Skin epidermis (tissue), 12 donors: ENCODE measurements around the gene PARD3.

ENCODE experiments used
- H3K27ac ChIP-seq, 21 experiments: fragments of 200-600 bp; sonication (generic) in 11 of 21; one replicate each; pipeline ENCODE4 v1.5.0; 2020; ENCODE audit warnings: mild to moderate bottlenecking in 3 of 21, inconsistent platforms in 2 of 21, moderate library complexity in 2 of 21
- H3K4me3 ChIP-seq, 7 experiments: fragments of 200-600 bp; sonication (generic) in 2 of 7; one replicate each; pipeline ENCODE4 v1.5.0; 2020; ENCODE audit warnings: inconsistent platforms in 2 of 7, mild to moderate bottlenecking in 2 of 7, moderate library complexity in 1 of 7

Gene PARD3

DNA sequence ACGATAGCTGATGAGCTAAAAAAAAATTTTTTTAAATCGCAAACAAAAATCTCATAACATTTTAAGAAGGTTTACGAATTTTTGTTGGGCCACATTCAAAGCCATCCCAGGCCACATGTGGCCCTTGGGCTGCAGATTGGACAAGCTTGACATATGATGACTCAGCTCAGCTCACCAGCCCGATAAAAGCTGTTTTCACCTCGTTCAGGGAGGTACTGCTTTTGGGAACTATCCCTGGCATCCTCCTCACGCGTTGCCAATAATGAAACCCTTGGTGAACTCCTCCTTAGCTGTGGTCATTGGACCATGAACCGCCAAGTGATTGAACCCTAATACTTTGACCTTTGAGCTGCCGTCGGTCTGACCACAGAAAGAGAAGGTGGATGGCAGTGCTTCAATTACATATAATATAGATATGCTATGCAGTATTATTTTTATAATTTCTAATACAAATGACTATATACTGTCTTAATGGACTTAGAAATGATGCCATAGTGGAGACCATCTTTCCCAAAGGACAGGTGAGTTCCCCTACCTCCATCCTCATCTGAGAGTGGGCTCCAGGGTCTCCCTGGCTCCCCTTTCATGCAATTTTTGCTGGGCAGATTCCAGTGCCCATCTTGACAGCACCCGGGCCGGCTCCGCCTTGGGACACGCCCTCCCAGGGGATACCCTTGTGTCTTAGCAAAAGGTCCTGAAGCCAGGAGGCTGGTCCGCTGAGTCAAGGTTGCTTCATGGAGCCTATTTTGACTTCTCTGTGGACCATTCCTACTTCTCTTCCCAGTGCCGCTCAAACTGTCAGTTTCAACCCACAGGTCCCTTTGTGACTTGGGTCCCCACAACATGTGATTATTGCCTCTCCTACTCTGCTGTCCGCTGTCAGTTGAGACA lies 707.2 kb downstream of the PARD3 start:
- no peak overlapping the region for H3K27ac ChIP-seq
- H3K4me3 ChIP-seq, result no peak overlapping the region

DNA sequence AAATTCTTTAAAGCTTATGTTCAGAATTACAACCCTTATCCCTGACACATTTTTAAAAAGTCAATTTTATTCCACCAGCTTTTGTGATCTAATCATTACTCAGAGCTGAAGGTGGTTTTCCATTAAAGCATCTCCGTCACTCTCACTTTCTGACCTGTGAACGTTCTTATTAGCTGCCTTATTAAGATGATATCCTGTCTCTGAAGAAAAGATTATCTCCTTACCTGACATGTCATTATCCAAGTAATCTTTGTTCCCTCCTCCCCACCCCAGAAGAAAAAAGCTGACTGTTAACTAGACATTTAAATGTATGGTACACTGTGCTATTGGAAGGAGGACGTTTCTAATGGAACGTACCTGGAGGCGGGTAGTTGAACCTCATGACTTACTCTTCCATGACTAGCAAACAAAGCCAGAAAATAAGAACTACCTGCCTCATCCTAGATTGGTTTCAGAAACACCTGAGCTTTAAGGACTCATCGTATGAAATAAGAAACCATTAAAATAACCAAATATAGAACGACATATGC lies 708.7 kb downstream of the PARD3 start:
- Histone ChIP-seq H3K4me3 (no peak overlapping the region), H3K27ac (no peak overlapping the region)

DNA sequence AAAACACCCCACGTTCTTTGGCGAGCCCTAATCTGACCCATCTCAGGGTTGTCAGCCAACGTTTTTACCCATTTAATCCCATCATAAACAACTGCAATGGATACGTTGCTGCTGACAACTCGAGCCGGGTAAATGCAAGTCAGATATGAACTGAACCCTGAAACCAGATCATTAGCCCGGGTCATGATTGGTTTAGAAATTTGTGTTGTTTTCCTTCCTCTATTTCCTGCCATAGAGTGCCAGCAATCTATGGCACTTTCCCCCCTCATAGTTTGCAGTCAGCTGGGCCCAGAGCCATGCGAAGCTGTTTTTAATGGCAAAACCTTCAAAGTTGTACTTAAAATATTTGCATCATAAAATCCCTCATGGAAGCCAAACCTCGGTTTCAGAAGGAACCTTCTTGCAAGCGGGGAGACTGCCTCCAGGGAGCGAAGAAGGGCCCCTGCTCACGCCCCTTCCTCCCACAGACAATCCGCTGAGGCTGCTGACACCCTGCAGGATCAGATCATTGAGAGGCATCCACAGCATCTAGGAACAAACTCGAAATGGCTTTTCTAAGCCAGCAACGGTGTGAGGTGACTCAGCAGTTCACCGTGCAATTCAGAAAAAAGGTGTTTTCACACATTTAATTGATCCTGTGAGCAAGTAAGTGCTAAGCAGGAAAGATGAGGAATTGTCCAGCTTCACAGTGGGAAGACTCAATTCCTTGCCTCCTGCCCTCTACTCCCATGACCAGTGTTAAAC lies 710.1 kb downstream of the PARD3 start:
- H3K27ac ChIP-seq, result peak overlapping the region in 1 of 21 experiments; percentile 33
- no peak overlapping the region for H3K4me3 ChIP-seq

DNA sequence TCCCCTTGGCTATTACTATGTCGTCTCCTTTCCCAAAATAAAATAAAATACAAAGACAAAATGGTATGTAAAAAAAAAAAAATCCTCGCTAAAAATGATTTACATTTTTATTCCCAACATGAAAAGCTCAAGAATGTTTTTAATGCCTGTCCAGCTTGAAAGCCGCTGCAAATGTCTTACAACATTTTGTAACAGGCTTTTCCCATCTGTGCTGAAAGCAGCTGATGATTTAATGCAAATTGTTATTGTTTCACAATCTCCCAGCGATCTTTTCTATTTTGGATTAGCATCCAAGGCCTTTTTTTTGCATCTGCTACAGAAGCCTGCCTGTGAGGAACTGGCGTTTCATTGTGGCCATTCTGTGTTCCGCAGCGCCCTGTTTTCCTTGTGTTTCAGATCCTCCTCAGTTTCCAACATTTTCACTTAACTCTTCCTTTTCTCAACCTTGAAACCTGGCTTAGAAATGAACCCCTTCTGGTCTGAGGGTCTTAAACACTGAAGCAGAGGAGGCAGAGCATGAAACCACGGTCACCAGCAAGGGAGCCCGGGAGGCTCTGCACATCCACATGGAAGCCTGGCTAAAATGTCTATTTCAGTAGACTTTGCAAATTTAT lies 712.1 kb downstream of the PARD3 start:
- Histone ChIP-seq H3K4me3 (no peak overlapping the region), H3K27ac (peak overlapping the region in 19 of 21 experiments; percentile 32 to 81 (median 72))

DNA sequence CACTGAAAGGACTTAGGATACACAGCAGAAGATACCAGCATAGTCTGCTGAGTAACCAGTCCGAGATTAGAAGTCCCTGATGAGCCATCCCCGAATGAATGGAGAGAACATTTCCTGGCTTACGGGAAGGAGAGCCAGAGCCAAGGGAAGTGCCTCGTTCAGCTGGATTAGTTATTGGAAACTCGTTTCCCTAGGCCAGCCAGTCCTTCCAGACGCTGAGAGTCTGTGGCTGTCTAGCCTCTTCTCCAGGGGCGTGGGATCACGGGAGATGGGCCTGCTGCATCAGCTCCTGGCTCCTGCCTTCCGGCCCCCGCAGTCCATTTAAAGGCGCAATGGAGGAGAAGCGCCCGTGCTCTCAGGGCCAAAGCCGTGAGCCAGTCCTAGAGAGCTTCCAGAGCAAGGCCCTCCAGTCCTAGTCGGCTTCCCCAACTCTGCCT lies 712.8 kb downstream of the PARD3 start:
- Histone ChIP-seq H3K27ac (peak overlapping the region in 20 of 21 experiments; percentile 32 to 81 (median 74)), H3K4me3 (no peak overlapping the region)

DNA sequence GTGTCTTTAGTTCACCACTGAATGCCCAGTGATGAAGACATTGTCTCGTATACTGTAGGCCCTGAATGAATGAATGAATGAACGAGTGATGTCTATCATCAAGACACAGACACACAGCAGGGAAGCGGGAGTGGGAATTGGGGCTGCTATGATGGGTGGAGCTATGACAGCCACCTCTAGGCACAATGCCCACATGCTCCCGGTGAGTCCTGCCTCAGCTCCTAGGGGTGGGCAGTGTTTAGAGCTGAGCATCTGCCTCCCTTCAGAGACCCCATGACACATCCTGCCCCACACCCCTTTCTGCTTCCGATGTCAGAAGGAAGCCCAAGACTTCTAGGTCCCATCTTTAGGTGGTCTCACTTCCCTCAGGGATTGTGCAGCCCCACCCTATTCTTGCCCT lies 714.1 kb downstream of the PARD3 start:
- Histone ChIP-seq H3K27ac (peak overlapping the region in 13 of 21 experiments; percentile 4 to 81 (median 63)), H3K4me3 (no peak overlapping the region)

DNA sequence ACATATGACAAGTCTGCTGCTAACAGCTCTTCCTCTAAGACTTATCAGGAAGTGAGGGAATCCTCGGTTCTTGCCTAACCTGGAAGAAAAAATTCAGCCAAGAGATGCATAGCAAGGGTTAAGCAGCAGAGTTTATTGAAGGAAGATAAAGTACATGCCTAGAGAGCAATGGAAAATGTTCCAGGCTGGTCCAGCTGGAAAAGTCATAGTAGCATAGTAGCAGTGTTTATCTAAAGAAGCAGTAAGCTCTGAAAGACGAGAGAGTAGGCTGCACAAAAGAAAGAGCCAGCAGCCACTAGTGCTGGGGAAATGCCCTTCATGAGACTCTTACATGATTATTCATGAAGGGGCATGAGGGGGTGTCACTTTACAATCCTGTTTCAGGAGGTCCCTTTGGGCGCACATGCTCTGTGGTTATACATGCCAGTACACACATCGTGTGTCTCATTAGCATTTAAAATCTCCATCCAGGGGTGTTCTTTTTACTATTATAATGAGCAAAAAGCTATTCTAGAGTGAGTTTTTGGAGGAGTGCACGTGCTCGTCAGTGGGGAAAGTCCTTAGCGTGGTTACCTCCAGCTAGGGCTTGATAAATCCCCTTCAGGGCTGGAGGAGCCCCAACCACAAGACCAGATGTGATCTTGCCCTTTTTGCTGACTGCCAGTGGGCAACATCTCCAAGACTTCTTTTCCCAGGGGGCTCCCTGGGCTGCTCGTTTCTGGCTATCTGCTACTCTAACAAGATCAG lies 716.1 kb downstream of the PARD3 start:
- H3K4me3 ChIP-seq, result no peak overlapping the region
- no peak overlapping the region for H3K27ac ChIP-seq

DNA sequence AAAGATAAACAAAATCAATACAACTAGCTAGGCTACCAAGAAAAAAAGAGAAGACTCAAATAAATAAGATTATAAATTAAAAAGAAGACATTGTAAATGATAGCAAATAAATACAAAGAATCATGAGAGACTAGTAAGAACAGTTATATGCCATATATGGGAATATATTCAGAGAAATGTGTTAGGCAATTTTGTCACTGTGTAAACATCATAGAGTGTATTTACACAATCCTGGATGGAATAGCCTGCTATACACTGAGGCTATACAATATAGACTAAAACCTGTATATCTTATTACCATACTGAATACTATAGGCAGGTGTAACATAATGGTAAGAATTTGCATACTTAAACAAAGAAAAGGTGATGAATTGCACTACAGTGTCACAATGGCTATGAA lies 717.4 kb downstream of the PARD3 start:
- no peak overlapping the region for H3K4me3 ChIP-seq
- H3K27ac ChIP-seq, result no peak overlapping the region

DNA sequence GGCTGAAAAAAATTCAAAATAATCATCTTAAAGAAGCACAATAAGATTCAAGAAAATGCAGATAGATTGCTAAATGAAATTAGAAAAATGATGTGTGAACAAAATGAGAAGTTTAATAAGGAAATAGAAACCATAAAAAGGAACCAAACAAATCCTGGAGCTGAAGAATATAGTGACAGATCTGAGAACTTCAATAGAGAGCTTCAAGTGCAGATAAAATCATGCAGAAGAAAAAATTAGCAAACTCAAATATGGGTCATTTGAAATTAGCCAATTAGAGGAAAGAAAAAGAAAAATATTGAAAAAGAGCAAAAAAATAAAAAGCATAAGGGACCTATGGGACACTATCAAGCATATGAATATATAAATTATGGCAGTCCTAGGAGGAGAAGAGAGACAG lies 720.1 kb downstream of the PARD3 start:
- Histone ChIP-seq H3K27ac (no peak overlapping the region), H3K4me3 (no peak overlapping the region)

DNA sequence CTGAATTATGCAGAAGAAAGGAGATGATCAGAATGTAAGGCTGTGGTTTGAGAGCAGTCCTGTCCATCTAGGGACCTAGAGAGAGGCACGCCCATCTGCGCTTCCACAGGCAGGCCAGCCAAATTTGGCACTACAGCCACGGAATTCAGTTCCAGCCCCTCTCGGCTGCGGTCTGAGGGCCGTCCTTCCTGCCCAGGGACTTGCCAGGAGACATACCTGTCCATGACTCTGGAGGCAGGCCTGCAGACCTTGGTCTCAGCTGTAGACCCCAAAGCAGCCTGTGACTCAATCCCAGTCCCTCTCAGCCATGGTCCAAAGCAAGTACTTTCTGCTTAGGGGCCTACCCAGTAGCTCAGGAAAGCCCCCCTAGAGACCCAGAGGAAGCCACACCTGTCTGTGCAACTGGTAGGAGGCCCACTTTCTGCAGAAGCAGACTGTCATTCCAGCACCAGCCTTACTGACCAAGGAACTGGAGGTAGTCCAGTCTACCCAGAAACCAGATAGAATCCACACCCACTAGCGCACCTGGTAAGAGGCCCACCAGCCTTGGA lies 720.9 kb downstream of the PARD3 start:
- Histone ChIP-seq H3K27ac (no peak overlapping the region), H3K4me3 (no peak overlapping the region)

DNA sequence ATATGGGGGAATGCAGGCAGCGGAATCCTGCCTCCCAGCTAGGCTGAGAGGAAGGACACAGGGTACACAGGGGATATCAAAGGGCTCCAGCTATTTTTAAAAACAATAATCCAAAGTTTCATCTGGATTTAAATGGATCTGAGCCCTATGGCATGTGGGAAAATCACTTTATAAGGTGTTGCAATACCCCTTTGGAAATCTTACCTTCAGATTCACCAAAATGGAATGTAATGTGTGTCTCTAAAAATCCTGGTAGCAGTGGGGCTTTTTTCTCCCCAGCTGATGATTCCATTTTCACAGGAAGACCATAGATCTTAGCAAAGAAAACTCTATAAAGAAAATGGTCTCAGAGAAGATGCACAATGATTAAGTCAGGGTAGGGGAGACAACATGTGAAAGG lies 722.2 kb downstream of the PARD3 start:
- no peak overlapping the region for H3K4me3 ChIP-seq
- H3K27ac ChIP-seq, result no peak overlapping the region

DNA sequence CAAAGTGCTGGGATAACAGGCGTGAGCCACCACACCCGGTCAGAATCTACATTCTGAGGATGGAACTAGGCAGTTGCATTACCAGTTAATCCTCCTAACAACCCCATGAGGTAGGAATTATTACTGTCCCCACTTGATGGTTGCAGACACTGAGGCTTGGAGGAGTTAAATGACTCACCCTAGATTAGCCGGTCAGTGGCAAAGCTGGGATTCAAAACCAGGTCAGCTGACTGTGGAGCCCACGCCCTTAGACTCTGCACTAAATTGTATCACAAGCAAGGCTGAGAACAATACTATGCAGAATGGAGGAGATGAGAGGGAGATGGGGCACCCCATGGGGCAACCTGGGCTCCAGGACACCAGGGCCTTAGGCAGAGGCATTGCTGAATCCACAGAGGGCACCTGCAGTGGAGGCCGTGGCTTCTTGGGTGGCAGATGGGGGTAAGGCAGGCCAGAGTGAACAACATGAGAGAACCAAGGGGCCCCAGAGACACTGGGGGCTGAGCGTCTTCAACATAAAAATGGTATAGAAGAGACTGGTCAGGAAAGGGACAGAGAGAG lies 723.4 kb downstream of the PARD3 start:
- Histone ChIP-seq H3K4me3 (no peak overlapping the region), H3K27ac (no peak overlapping the region)

DNA sequence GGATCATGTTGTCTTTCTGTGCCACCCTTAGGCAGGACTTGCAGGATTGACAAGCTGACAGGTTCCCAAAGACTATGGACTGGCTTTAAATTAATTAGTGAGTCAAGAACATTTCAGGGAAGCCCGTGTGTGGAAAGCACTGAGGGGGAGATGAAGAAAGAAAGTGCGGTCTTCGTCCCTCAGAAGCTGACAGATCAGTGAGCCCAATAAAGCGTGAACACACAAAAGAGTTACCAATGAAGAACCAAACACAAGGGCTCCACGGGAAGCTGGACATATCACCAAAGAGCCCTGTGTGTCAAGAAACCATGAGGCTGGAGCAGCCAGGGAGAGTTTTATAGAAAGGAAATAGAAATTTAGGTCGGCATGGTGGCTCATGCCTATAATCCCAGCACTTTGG lies 725.8 kb downstream of the PARD3 start:
- no peak overlapping the region for H3K4me3 ChIP-seq
- no peak overlapping the region for H3K27ac ChIP-seq

DNA sequence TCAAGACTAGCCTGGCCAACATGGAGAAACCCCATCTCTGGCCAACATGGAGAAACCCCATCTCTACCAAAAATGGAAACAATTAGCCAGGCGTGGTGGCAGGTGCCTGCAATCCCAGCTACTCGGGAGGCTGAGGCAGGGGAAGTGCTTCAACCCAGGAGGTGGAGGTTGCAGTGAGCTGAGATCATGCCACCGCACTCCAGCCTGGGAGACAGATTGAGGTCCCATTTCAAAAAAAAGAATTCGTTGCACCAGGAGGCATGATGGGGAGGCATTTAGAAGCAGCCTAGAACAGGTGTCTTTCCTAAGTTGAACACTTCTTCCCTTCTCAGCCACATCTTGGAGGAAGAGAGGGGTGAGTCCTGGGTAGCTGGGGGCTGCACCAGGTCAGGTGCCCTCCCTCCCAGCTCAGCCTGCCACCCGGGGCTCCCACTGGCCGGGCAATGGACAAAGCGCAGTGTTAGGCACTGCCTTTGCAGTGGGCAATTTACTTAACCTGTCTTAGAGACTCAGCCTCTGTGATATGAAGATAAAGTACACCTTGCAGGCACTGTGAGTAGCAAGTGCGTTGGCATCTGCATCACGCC lies 726.8 kb downstream of the PARD3 start:
- H3K4me3 ChIP-seq, result no peak overlapping the region
- H3K27ac ChIP-seq, result no peak overlapping the region

DNA sequence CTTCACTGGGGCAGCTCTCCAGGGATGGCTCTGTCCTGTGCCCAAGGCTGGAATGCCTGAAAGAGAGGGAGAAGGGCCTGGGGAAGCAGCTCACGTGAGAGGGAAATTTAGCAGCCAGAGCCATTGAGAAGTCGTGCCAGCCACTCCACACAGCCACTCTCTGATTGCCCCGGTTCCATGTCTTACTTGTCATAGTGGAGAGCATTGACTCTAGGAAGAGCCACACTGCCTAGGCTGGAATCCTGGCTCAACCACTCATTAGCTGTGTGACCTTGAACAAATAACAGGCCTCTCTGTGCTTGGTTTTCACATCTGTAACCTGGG lies 728.0 kb downstream of the PARD3 start:
- Histone ChIP-seq H3K27ac (no peak overlapping the region), H3K4me3 (no peak overlapping the region)

DNA sequence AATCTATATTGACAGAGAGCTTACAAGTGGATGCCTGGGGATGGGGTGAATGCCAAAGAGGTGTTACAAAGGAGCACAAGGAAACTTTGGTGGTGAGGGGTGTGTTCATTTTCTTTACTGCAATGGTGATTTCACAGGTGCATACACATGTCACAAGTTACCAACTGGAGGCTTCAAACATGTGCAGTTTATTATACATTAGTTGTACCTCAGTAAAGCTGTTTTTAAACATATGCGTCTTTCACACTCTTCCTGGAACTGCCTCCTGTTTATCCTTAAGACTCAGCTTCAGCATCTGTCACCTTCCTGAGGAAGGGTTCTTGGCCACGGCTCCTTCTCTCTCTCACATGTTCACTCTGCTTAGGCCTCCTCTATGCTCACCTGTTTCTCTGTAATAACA lies 731.5 kb downstream of the PARD3 start:
- H3K27ac ChIP-seq, result no peak overlapping the region
- H3K4me3 ChIP-seq, result no peak overlapping the region

DNA sequence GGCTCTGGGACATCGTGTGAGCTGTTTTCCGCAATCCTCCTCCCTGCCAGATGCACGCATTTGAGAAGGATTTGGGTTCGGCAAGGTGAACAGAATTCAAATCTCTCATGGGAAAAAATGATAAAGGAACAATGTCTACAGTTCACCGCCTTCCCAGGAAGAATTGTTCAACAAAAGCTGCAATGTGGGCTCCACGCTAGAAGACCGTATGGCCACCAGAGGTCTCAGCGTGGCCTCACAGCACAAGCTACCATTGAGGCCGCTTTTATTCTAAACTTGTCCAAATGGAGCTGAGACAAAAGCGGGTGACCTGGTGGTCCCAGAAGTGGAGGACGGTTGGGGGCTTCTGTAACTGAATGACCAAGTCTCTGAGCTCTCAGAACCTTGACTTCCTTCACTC lies 733.1 kb downstream of the PARD3 start:
- H3K27ac ChIP-seq, result no peak overlapping the region

DNA sequence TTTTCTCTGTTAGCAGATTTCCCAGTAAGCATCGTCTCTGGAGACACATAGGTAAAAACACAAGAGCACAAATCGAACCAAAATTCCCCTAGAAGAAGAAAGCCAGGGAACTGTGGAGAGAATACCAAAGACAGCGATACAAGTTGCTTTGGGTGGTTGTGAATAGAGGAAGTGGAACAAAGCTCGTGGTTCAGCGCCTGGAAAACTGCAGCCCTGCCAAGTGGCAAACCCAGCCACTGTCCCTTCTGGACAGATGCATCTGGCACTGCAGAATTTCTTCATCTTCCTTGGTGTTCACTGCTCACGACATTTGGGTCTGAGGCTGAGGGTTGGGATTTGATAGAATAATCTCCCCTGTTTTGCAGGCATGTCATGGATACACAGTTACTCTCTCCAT lies 733.8 kb downstream of the PARD3 start:
- no peak overlapping the region for H3K27ac ChIP-seq
- H3K4me3 ChIP-seq, result no peak overlapping the region

More for the DNA sequence above, 733.1 kb downstream of the PARD3 start:
- no peak overlapping the region for H3K4me3 ChIP-seq
